Left cardiac atrium (tissue), 4 donors: Measurements from ENCODE around the gene SCAP. TPM values are rescaled to one million over a fixed set of nuclear protein-coding genes. Genes with fewer than 3 reads are reported as not detected.
A peak's percentile ranks its signal among the peaks of the same experiment; 100 is the strongest.
"Not testable (repeated sequence)": the region's sequence is repeated elsewhere in the genome, so short reads cannot be mapped to it uniquely, and the experiment has no call there.

ENCODE experiments used
- ATAC-seq, 2 donors: fragments of 200-7000 bp; cut with Tn5 transposase; one replicate each; pipeline ENCODE4 v1.9.1; 2020; ENCODE audit warnings: mild to moderate bottlenecking in 2 of 2, moderate library complexity in 2 of 2
- DNase-seq: peaks from one replicate; pipeline ENCODE4 v3.0.0-alpha.2; 2020
- intact Hi-C, 2 donors: fragments of 100-400 bp; cut with DNase I; formaldehyde crosslinking; loops; one replicate each; pipeline versions ENCODE4 v1.14.1 to v1.15.1; 2022 to 2023
- long read RNA-seq: library from polyadenylated mRNA; unstranded; transcript quantifications from one replicate; pipeline ENCODE4 v2.0.0, GENCODE V29; 2021
- total RNA-seq, 2 donors: library from RNA; stranded (reverse); fragmentation: NEBNext Ultra II Directional; extraction: Animal tissue kit (Norgen Biotek cat#: 25700); gene quantifications; one replicate each; pipeline ENCODE4 v1.2.1, GENCODE V29; 2021
- donor health status: DM: no; HTN: yes; CAD: no.
- donor health status: DM: no; HTN: yes; CAD: no; lungs with severe emphysema.
- donor health status: DM: yes; HTN: yes; CAD: no.
- donor health status: Dilated cardiomyopathy.

The SCAP gene
- 10 to 100 TPM; 41.5 to 49.1 TPM for total RNA-seq
- long read RNA-seq, partial matches to known transcripts = 64 of 91 reads
- long read RNA-seq, other reads (novel, unspliced or antisense) = 27 of 91 reads

DNA sequence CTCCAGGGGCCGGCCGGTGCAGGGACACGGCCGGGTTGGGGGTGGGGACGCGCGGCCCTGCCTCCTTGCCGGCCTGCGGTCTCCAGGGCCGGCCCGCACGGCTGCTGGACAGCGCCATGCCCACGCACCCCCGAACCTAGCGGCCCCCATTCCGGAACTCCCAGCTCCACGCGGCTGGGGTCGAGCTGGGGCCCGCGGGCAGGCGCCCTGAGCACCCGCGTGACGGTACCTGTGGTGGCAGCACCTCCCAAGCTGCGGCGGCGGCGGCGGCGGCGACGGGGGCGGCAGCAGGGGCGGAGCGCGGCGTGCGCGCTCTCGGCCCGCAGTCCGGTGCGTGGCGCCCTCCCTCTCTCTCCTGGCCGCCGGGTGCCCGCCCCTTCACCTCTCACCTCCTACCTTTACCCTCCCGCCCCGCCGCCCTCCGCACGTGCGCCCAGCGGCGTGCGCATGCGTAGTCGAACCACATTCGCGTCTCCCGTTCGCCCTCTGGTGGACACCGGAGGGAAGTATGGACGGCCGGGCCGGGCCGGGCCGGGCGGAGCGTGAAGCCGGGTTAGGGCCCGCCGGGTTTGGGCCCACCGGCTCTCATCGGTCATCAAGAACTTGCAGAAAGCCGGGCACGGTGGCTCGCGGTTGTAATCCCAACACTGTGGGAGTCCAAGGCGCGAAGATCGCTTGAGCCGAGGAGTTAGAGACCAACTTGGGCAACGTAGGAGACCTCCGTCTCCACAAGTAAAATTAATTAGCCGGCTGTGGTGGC lies at the start of gene SCAP:
Gene SCAP (minus strand): TSS at position 372 of the 760 bp plus-strand sequence. CDS start 32,948 bp downstream, outside the sequence.
- peak; percentile 98 for ATAC-seq

DNA sequence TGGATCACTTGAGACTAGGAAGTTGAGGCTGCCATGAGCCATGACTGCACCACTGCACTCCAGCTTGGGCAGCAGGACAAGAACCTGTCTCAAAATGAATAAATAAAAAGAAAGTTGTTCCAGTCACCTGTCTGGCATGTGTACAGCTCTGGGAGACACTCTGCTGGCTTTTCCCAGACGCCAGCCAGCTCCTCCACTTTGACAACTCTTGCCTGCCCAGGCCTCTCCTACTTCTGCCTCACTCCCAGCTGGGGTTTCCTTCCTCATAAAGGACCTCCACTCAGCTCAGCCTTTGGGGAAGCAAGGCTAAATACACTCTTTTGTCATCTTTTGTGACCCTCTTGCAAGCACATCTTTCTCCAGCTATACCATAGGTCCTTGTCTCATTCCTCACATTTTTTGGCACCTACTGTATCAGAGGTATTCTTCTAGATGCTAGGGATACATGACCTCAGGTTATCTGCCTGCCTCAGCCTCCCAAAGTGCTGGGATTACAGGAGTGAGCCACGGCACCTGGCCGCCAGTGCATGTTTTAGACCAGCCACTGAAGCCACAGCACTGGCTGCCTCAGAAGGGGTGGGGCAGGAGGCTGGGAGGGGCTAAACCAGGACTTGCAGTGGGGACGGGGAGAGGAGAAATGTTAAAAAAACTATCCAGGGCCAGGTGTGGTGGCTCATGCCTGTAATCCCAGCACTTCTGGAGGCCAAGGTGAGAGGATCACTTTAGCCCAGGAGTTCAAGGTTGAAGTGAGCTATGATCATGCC lies 47.8 kb upstream of the SCAP start:
- DNase-seq = no peak
- ATAC-seq = no peak
- intact Hi-C loops = loop anchor here in 1 of 2 donors (5.0 kb wide), 1 partner anchor 269 kb away; no protein-coding TSS in a partner anchor

More for the DNA sequence above, at the start of gene SCAP:
- intact Hi-C loops = loop anchor here (2.0 to 5.0 kb wide), 2 partner anchors 53 to 55 kb away; no protein-coding TSS in a partner anchor
- peak; percentile 95 for DNase-seq

DNA sequence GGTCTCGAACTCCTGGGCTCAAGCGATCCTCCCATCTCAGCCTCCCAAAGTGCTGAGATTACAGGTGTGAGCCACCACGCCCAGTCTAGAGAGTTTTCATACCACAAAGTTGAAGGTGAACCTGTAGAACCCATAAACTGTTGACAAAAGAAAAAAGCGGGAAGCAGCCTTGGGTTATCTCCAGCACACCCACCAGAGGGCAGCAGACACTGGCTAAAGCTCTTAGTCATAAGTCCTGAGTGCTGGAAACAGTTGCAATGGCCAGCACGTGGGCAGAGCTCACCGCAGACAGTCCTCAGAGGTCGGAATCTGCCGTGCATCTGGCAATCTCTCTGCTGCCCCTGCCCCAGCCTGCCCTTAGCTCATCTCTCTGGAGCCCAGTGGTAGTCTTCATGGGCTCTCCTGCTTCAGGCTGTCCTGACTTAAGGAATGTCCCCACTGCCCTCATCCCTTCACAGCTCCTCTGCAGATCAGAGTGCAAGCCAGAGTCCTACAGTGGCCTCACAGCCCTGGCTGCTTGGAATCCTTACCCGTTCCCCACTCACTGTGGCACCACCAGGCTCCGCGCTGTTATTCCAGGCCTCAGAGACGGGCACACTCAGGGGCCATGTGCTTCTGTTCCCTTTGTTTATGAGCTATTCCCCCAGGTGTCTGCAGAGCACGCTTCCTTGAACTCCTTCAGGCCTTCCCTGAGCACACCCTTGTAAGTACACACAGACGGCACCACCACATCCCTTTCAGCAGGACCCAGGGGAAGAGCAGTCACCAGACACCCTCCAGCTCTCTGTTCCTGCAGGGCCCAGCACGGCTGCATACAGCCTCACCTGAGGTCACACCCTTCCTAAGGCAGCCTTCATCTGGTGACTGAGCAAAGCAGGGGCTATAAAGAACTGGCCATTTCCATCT lies 46.6 kb upstream of the SCAP start:
- ATAC-seq (peak; percentile 97 to 98), DNase-seq (peak; percentile 73)
- intact Hi-C loops = loop anchor here (1.0 to 5.0 kb wide), 2 partner anchors 267 to 270 kb away; no protein-coding TSS in a partner anchor

DNA sequence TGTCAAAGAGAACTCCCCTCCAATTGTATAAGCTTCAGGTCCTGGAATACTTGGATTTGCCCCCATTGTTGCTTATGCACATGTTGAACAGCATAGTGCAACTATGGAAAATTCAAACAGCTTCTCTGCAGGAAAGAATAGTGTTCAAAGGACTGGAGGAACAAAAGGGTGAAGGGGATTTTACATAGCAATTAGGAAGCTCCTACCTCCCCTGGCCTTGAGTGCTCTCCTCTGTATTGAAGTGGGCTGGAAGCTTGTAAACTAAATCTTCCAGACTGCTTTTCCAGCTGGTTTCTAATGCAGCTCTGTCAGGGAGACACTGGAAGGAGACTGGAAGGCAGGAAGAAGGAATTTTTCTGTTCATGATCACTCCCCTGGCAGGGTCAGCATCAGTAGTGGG lies 45.0 kb upstream of the SCAP start:
- ATAC-seq = no peak
- intact Hi-C loops = loop anchor here in 1 of 2 donors (5.0 kb wide), 1 partner anchor 272 kb away; no protein-coding TSS in a partner anchor
- no peak for DNase-seq

DNA sequence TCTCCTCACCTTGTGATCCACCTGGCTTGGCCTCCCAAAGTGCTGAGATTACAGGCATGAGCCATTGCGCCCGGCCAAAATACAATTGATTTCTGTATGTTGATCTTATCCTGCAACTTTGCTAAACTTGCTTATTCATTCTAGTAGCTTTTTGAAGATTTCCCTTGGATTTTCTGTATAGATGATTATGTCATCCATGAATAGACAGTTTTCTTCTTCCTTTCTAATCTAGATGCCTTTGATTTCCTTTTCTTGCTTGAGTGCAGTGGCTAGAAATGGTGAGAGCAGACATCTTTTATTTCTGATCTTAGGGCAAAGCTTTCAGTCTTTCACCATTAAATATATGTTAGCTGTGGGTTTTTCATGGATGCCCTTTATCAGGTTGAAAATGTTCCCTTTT lies 42.2 kb upstream of the SCAP start:
- DNase-seq (no peak), ATAC-seq (no peak)
- intact Hi-C loops = no loop called here

DNA sequence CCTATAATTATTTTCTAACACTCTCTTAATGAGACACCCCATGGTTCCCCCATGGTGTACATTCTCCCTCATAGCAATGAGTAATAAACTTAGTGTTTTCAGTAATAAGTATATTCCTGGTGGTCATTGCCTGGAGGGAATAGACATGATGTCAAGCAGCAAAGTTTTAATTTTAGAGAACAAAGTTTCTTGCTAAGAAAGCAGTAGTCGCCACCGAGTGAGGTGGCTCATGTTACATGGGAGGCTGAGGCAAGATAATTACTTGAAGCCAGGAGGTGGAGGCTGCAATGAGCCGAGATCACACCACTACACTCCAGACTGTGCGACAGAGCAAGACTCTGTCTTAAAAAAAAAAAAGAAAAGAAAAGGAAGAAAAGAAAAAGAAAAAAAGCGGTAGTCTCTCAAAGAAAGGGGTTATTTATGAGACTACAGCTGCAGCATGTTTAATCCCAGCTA lies 40.2 kb upstream of the SCAP start:
- no peak for ATAC-seq
- intact Hi-C loops = no loop called here
- DNase-seq = no peak

DNA sequence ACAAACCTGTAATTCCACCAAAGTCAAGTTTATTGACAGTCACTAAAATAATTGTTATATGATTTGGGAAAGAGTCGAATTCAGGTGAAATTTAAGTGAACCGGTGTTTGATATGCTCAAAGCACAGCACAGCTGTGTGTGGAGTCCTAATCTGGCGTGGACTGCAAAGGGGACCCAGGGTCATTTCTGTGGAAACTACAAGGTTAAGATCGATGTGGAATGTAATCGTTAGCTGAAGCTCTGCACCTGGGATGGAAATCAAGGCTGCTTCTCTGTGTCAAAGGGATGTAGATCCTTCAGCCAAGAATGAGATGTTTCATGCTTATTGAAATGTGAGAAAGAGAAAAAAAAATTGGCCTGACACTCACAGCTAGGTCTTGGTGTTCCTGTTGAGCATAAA lies 39.4 kb upstream of the SCAP start:
- ATAC-seq (no peak), DNase-seq (no peak)
- intact Hi-C loops = no loop called here

DNA sequence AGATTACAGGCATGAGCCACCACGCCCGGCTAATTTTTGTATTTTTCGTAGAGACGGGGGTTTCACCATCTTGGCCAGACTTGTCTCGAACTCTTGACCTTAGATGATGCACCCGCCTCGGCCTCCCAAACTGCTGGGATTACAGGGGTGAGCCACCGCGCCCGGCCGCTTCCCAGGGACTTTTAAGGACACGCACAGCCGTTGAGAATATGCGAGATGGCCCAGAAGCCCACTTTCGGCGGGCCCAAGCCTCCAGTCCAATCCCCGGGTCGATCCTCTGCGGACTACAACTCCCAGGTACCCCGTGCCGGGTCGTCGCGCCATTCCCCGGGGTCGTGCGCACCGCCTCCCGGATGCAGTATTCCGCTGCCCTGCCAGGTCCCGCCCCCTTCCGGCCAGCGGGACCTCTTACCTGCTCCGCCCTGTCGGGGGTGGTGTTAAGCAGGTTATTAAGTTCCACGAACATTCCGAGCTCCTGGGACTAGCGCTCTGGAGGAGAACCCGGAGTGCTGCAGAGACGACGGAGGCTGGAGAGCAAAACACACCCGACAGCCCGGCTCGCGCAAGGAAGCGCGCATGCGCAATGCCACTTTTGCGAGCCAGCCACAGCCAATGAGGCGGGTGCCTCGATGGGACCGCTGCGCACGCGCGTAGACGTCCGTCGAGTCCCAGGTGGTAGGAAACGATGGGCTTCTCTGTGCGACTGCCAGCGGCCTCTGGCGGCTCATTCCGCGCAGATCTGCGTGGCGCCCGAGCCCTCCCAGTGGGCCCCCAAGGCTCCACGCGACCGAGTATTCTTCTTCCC lies 37.6 kb upstream of the SCAP start, which contains the start of gene ELP6:
Gene ELP6 (minus strand): TSS at position 588 of the 805 bp plus-strand sequence. CDS start 122 bp downstream, at position 466.
- intact Hi-C loops = no loop called here

DNA sequence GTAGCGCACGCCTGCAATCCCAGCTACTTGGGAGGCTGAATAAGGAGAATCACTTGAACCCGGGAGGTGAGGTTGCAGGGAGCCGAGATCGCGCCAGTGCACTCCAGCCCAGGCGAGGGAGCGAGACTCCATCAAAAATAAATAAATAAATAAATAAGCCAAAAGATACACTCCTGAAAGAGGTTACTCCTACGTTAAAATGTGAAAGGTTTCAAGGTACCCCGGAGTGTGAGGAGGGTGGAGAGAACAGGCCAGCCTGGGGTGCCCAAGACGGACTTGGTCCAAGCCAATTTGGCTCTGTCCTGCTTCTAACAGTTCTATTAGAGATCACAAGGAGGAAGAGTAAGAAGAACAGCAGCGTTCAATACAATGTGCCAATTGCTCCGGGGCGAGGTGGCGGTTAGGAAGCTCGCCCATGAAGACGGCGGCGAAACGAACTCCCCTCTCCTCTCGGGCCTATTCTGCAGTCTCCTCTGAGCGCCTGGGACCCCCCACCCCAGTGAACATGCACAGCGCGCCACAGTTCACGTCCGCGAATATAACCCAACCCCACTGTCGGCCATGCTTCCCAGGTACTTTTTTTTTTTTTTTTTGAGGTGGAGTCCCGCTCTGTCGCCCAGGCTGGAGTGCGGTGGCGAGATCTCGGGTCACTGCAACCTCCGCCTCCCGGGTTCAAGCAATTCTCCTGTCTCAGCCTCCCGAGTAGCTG lies 36.8 kb upstream of the SCAP start:
- peak; percentile 29 for DNase-seq
- intact Hi-C loops = no loop called here
- ATAC-seq = peak; percentile 3 to 18

More for the DNA sequence above, 37.6 kb upstream of the SCAP start, which contains the start of gene ELP6:
- ATAC-seq = peak; percentile 99 to 100
- peak; percentile 97 for DNase-seq

DNA sequence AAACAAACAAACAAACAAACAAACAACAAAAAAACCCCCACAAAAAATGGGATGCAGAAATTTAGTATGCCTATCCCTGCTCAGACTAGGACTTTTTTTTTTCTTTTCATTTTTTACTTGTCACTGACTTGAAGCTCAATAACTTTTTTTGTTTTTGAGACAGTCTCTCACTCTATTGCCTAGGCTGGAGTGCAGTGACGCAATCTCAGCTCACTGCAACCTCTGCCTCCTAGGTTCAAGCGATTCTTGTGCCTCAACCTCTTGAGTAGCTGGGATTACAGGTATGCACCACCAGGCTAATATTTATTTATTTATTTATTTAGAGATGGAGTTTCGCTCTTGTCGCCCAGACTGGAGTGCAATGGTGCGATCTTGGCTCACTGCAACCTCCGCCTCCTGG lies 29.5 kb upstream of the SCAP start:
- ATAC-seq, intact Hi-C loops, DNase-seq: not testable (repeated sequence)

DNA sequence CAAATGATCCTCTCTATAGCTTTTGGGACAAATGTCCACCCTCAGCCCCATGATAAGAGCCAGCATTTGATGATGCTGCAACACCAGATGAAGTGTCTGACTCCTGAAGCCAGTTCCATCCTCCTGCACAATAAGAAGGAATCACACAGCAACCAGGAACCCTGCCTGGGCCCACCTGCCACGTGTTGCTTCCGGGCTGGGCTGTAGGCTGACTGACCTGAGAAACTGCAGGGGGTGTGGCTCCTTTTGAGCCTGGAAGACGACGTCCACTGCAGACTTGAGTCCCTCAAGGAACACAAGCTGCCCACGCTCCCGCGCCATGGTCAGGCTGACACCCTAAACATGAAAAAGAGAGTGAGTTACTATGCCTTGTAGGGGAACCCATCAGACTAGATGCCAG lies 28.4 kb upstream of the SCAP start:
- no peak for ATAC-seq
- intact Hi-C loops = no loop called here
- DNase-seq = no peak

DNA sequence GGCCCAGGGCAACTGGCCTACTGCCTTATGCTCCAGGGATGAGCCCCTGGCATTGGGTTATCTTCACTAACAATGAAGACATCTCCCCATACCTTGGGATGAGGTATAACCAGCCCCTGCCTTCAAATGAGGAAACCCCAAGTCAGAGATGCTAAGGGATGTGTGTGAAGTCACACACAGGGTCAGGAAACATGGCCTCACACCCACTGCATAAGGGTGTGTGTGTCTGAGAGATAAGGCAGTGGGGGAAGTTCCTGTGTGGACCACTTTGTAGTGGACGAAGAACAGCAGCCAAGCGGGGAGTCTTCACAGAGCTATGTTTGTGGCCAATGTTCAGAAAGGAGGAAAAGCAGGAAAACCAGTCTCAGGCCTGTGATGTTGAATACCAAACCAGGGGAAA lies 27.3 kb upstream of the SCAP start:
- intact Hi-C loops = no loop called here
- no peak for ATAC-seq
- DNase-seq = no peak

DNA sequence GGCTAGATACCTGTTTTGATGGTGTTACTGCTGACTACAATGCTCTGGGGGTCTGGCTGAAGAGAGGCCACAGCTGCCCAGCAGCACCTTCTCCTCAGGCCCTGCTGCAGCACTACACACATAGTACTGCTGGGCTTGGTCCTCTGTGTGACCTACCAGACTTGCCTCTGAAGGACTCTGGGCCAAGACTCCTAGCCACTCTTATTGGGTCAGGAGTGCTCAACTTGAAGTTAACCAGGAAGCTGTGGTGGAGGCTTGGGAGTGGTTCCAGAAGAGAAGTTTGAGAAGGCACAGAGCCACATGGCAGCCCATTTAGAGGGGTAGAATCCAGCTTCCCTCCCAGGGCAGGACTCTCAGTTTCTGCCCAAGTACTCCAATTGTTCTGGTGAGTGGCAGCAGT lies 21.2 kb upstream of the SCAP start:
- intact Hi-C loops = no loop called here
- DNase-seq (no peak), ATAC-seq (no peak)

DNA sequence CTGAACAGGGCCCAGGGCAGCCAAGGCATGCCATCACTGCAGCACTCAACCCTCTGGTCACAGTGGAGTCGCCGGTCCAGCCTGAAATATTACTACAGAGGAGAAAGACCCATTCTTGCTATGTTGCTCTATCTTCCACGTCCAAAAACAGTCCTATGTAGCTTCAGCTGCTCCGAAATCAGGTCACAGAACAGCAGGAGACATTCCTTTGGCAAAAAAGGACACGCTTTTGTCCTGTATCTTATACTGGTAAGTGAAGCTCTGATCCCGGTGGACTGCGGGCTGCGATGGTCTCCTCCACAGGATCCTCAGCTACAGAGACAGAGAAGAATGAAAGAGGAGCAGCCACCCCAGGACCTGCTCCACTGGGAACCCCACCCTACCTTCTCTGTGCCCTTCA lies 20.1 kb upstream of the SCAP start:
- ATAC-seq = no peak
- intact Hi-C loops = no loop called here
- no peak for DNase-seq

DNA sequence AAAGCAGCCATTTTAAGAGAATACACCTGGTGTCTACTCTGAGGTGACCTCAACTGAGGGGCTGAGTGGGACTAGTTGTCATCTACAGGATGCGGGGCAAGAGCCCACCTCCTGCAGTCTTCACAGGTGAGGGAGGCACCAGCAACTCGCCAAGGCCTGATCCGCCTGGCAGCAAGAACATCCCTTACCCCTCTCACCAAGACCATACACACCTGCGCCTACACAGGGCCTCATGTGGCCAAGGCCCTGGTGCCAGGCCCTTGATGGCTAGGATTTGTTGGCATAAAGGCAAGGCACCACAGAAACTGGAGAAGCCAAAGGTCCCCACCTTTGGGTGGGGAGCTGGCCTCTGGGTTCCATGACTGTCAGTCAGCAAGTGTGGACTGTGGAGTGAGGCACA lies 19.4 kb upstream of the SCAP start:
- no peak for DNase-seq
- intact Hi-C loops = no loop called here
- no peak for ATAC-seq

DNA sequence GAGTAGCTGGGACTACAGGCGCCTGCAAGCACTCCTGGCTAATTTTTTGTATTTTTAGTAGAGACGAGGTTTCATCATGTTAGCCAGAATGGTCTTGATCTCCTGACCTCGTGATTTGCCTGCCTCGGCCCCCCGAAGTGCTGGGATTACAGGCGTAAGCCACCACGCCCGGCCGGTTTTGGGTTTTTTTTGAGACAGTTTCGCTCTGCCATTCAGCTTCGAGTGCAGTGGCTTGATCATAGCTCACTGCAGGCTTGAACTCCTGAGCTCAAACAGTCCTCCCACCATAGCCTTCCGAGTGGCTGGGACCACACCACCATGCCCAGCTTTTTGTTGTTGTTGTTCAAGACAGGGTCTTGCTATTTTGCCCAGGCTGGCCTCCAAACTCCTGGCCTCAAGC lies 16.0 kb upstream of the SCAP start:
- DNase-seq (no peak), ATAC-seq (no peak)
- intact Hi-C loops = no loop called here

DNA sequence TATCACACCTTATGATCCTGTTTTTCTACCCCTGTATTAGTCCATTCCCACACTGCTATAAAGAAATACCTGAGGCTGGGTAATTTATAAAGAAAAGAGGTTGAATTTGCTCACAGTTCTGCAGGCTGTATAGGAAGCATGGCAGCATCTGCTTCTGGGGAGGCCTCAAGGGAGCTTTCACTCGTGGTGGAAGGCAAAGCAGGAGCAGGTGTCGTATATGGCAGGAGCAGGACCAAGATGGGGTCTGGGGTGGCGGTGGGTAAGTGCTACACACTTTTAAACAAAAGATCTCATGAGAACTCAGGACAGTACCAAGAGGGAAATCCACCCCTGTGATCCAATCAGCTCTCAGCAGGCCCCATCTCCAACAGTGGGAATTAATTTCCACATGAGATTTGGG lies 15.4 kb upstream of the SCAP start:
- intact Hi-C loops = no loop called here
- DNase-seq (no peak), ATAC-seq (no peak)
